H1 (cell line): Measurements from ENCODE around the gene UTS2B. TPM values are rescaled to one million over a fixed set of nuclear protein-coding genes. Genes with fewer than 3 reads are reported as not detected.

Experiments
- CTCF ChIA-PET: fragments of 300-600 bp; sonication (Branson Sonifier 250); formaldehyde crosslinking; loops from one replicate; lab custom pipeline; 2021; ENCODE audit not compliant: partially characterized antibody; lab: Charles Lee
- POLR2A ChIA-PET: fragments of 300-600 bp; sonication (Branson Sonifier 250); formaldehyde crosslinking; loops from one replicate; lab custom pipeline; 2021; ENCODE audit warnings: inconsistent platforms; ENCODE audit not compliant: partially characterized antibody; lab: Charles Lee
- DNase-seq, 2 experiments: peaks; one replicate each; pipeline versions ENCODE4 v3.0.0 to v3.0.0-alpha.2; 2010 to 2022; ENCODE audit warnings: low spot score in 2 of 2, low read depth in 1 of 2, mixed read lengths in 1 of 2
- FAIRE-seq: peaks from 2 replicates; lab custom pipeline; 2011; peaks lifted over from hg19 to GRCh38; lab: Jason Lieb, UNC
- H2AFZ ChIP-seq: 2 replicates; pipeline ENCODE4 v1.8.1; 2012; ENCODE audit warnings: low read length, inconsistent platforms
- H2AK5ac ChIP-seq: 2 replicates; pipeline ENCODE4 v1.6.1; 2013; ENCODE audit warnings: low read depth, low read length
- H2BK120ac ChIP-seq: replicated peaks from 2 replicates; pipeline ENCODE3; 2013; ENCODE audit warnings: low read depth, low read length, inconsistent platforms
- H2BK12ac ChIP-seq: 2 replicates; pipeline ENCODE4 v1.6.1; 2013; ENCODE audit warnings: low read depth, low read length
- H2BK15ac ChIP-seq: 2 replicates; pipeline ENCODE4 v1.6.1; 2013; ENCODE audit warnings: low read length
- H2BK20ac ChIP-seq: 2 replicates; pipeline ENCODE4 v1.6.1; 2013; ENCODE audit warnings: low read length
- H2BK5ac ChIP-seq: 2 replicates; pipeline ENCODE4 v1.6.1; 2013; ENCODE audit warnings: low read depth, low read length
- H3K14ac ChIP-seq: 2 replicates; pipeline ENCODE4 v1.6.1; 2013; ENCODE audit warnings: inconsistent platforms; ENCODE audit not compliant: insufficient read length
- H3K18ac ChIP-seq: 2 replicates; pipeline ENCODE4 v1.6.1; 2013; ENCODE audit warnings: low read length; ENCODE audit errors: extremely low read depth
- H3K23ac ChIP-seq: 2 replicates; pipeline ENCODE4 v1.6.1; 2013; ENCODE audit warnings: inconsistent platforms; ENCODE audit not compliant: insufficient read length
- H3K23me2 ChIP-seq: 2 replicates; pipeline ENCODE4 v1.6.1; 2013; ENCODE audit warnings: low read depth, low read length
- H3K27ac ChIP-seq: 2 replicates; pipeline ENCODE4 v1.6.1; 2011; ENCODE audit warnings: low read depth, low read length, inconsistent platforms
- H3K27me3 ChIP-seq, 4 experiments: replicated peaks in 1 of 4; 1 replicate in 1 of 4; 2 replicates in 3 of 4; pipeline versions ENCODE4 v1.6.1 to v1.8.1; 2011 to 2013; ENCODE audit warnings: low read length in 3 of 4, mild to moderate bottlenecking in 3 of 4, inconsistent platforms in 2 of 4, mixed read lengths in 2 of 4, moderate library complexity in 1 of 4; ENCODE audit not compliant: control insufficient read depth in 3 of 4, insufficient read depth in 3 of 4; ENCODE audit errors: extremely low read depth in 1 of 4
- H3K36me3 ChIP-seq, 4 experiments: 2 replicates each; pipeline versions ENCODE4 v1.6.1 to v1.8.1; 2011 to 2013; ENCODE audit warnings: mild to moderate bottlenecking in 4 of 4, low read length in 3 of 4, moderate library complexity in 2 of 4, control low read depth in 1 of 4, inconsistent platforms in 1 of 4; ENCODE audit not compliant: insufficient read depth in 4 of 4, control insufficient read depth in 2 of 4
- H3K4ac ChIP-seq: replicated peaks from 2 replicates; pipeline ENCODE3; 2013; ENCODE audit warnings: low read length, low read depth, mixed read lengths, inconsistent platforms; ENCODE audit not compliant: insufficient read length
- H3K4me1 ChIP-seq, 4 experiments: replicated peaks in 1 of 4; 1 replicate in 1 of 4; 2 replicates in 3 of 4; pipeline versions ENCODE4 v1.6.1 to v1.8.1; 2011 to 2013; ENCODE audit warnings: low read length in 3 of 4, inconsistent platforms in 2 of 4, mixed read lengths in 1 of 4; ENCODE audit not compliant: insufficient read depth in 4 of 4, control insufficient read depth in 3 of 4
- H3K4me2 ChIP-seq, 2 experiments: 2 replicates each; pipeline versions ENCODE4 v1.6.1 to v1.8.1; 2011 to 2013; ENCODE audit warnings: low read depth in 2 of 2, low read length in 2 of 2, control low read depth in 1 of 2, inconsistent platforms in 1 of 2, mild to moderate bottlenecking in 1 of 2; ENCODE audit not compliant: insufficient read depth in 1 of 2
- H3K4me3 ChIP-seq, 4 experiments: fragments of 200-600, 300-600 bp in 1 of 4; sonication (generic), shearing (Covaris generic), sonication (Bioruptor Twin) in 1 of 4; 2 replicates each; pipeline versions ENCODE4 v1.5.1 to v1.8.1; 2011 to 2016; ENCODE audit warnings: low read length in 4 of 4, low read depth in 3 of 4, control low read depth in 2 of 4, inconsistent platforms in 2 of 4, mild to moderate bottlenecking in 2 of 4, mixed read lengths in 1 of 4, moderate library complexity in 1 of 4; ENCODE audit not compliant: insufficient read depth in 2 of 4; ENCODE audit errors: extremely low read depth in 1 of 4
- H3K56ac ChIP-seq: replicated peaks from 2 replicates; pipeline ENCODE3; 2013; ENCODE audit warnings: low read depth, mild to moderate bottlenecking, mixed read lengths, low read length, inconsistent platforms; ENCODE audit not compliant: insufficient read length
- H3K79me1 ChIP-seq: 2 replicates; pipeline ENCODE4 v1.6.1; 2013; ENCODE audit warnings: low read depth, low read length, control low read depth
- H3K79me2 ChIP-seq, 2 experiments: 2 replicates each; pipeline versions ENCODE4 v1.6.1 to v1.8.1; 2012 to 2013; ENCODE audit warnings: low read length in 2 of 2, mild to moderate bottlenecking in 2 of 2, inconsistent platforms in 1 of 2; ENCODE audit not compliant: insufficient read depth in 2 of 2, control insufficient read depth in 1 of 2
- H3K9ac ChIP-seq, 4 experiments: replicated peaks in 1 of 4; 1 replicate in 1 of 4; 2 replicates in 3 of 4; pipeline versions ENCODE4 v1.6.1 to v1.8.1; 2011 to 2013; ENCODE audit warnings: low read depth in 3 of 4, low read length in 3 of 4, control low read depth in 2 of 4, mild to moderate bottlenecking in 2 of 4, moderate library complexity in 2 of 4, inconsistent platforms in 1 of 4; ENCODE audit errors: extremely low read depth in 1 of 4
- H3K9me3 ChIP-seq, 2 experiments: 2 replicates each; pipeline versions ENCODE4 v1.6.1 to v1.8.1; 2012 to 2013; ENCODE audit warnings: mild to moderate bottlenecking in 2 of 2, moderate library complexity in 2 of 2, control low read depth in 1 of 2, inconsistent platforms in 1 of 2, low read depth in 1 of 2, low read length in 1 of 2, mixed read lengths in 1 of 2; ENCODE audit not compliant: insufficient read depth in 2 of 2
- H4K20me1 ChIP-seq, 2 experiments: replicated peaks in 1 of 2; 2 replicates each; pipeline versions ENCODE3 to v1.8.1; 2011 to 2013; ENCODE audit warnings: inconsistent platforms in 2 of 2, low read length in 2 of 2, mild to moderate bottlenecking in 1 of 2; ENCODE audit not compliant: insufficient read depth in 2 of 2, control insufficient read depth in 1 of 2
- H4K5ac ChIP-seq: 2 replicates; pipeline ENCODE4 v1.6.1; 2013; ENCODE audit warnings: low read length, low read depth, mixed read lengths, inconsistent platforms; ENCODE audit not compliant: insufficient read length
- H4K8ac ChIP-seq: 2 replicates; pipeline ENCODE4 v1.8.0; 2013; ENCODE audit warnings: mild to moderate bottlenecking, moderate library complexity, low read length, inconsistent platforms; ENCODE audit not compliant: insufficient read depth; ENCODE audit errors: extremely low read depth
- H4K91ac ChIP-seq: replicated peaks from 2 replicates; pipeline ENCODE3; 2013; ENCODE audit warnings: low read length, mixed read lengths, inconsistent platforms; ENCODE audit not compliant: insufficient read length
- BRCA1 ChIP-seq: IDR thresholded peaks from 2 replicates; pipeline ENCODE4 v1.6.1; 2012; ENCODE audit warnings: low read depth, low read length, improper control_type of control experiment
- HDAC6 ChIP-seq: IDR thresholded peaks from one replicate; pipeline ENCODE4 v1.7.1; 2012; ENCODE audit warnings: low read depth, mild to moderate bottlenecking, inconsistent platforms, low read length, moderate library complexity
- KDM4A ChIP-seq: IDR thresholded peaks from one replicate; pipeline ENCODE4 v1.7.1; 2012; ENCODE audit warnings: low read depth, mild to moderate bottlenecking, moderate library complexity, low read length, inconsistent platforms; ENCODE audit not compliant: severe bottlenecking
- MAFK ChIP-seq: IDR thresholded peaks from 2 replicates; pipeline ENCODE4 v1.6.1; 2012; ENCODE audit warnings: low read depth, mild to moderate bottlenecking, improper control_type of control experiment, low read length
- PHF8 ChIP-seq: fragments of 200-600 bp; sonication (generic); conservative IDR thresholded peaks from 2 replicates; pipeline ENCODE4 v1.7.1; 2012; ENCODE audit warnings: low read depth, mild to moderate bottlenecking, inconsistent platforms, low read length, moderate library complexity
- SP2 ChIP-seq: IDR thresholded peaks from 2 replicates; pipeline ENCODE4 v1.6.1; 2012; ENCODE audit warnings: mild to moderate bottlenecking, low read length, inconsistent platforms
- WGBS, 2 experiments: shearing (Covaris generic) in 1 of 2; methylation state at CpG; one replicate each; pipeline versions ENCODE4 v1.1.6 to v1.1.7; 2013 to 2015; ENCODE audit warnings: low lambda C conversion rate in 2 of 2, mixed read lengths in 2 of 2, inconsistent platforms in 1 of 2, low coverage in 1 of 2, missing lambda C conversion rate in 1 of 2; ENCODE audit not compliant: insufficient replicate concordance in 2 of 2, insufficient coverage in 1 of 2, insufficient read length in 1 of 2; ENCODE audit errors: extremely low coverage in 1 of 2, missing lambda C conversion rate in 1 of 2; 5-methylcytosine and 5-hydroxymethylcytosine counted together
- polyA plus RNA-seq, 7 experiments: library from polyadenylated mRNA; depleted of rRNA in 3 of 7; stranded (reverse) in 5 of 7; unstranded in 2 of 7; fragments of >200 nt in 5 of 7; fragments of 200-250 nt in 2 of 7; gene quantifications; 1 replicate in 5 of 7; 2 replicates in 1 of 7; 4 replicates in 1 of 7; pipeline versions ENCODE4 v1.2.1 to v1.2.3, GENCODE V29; 2011 to 2013; ENCODE audit warnings: missing spikeins in 2 of 7, mixed read lengths in 2 of 7
- total RNA-seq: library from RNA; stranded (reverse); fragmentation: NEBNext Ultra II Directional; extraction: Animal tissue kit (Norgen Biotek cat#: 25700); gene quantifications from 2 replicates; pipeline ENCODE4 v1.2.1, GENCODE V29; 2021

The UTS2B gene
- total and polyA plus RNA-seq, 2 of the 8 experiments (the other 6 are each of a cell fraction or from before 2014, with no cell fraction given), result not detected

DNA sequence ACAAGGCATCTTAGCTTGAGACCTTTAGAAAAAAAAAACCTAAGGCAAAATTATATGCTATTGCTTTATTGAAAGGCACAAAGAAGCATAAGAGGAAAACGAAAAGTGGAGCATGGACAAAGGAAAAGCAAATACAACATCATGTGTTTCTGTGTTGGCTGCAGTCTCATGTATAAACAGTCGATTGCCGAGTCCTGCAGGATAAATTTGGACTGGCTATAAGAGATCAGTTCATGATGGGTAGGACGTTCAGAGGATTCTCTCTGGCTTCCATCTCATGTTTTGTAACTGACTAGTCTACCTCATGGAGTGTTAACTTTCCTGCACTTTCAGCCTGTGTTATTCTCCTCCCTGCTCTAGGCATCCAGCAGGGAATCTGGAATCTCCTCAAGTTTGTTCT lies 23.0 kb downstream of the UTS2B start:
- Histone ChIP-seq H3K9me3 (no peaks in the 10 kb centered on the region; a peak in 1 of 4 replicates), H3K18ac (no peak overlapping the region), H3K79me2 (no peaks in the 10 kb centered on the region), H3K23ac (no peak overlapping the region), H3K27ac (no peak overlapping the region), H4K5ac (no peak overlapping the region), H3K79me1 (no peaks in the 10 kb centered on the region), H2BK120ac (no peak overlapping the region), H4K20me1 (no peaks in the 10 kb centered on the region), H3K4me3 (no peak overlapping the region), H3K9ac (no peak overlapping the region), H3K4me2 (no peak overlapping the region), H2AFZ (no peak overlapping the region), H3K23me2 (no peaks in the 10 kb centered on the region), H3K4ac (no peak overlapping the region), H2BK20ac (no peak overlapping the region), H3K14ac (no peak overlapping the region), H3K36me3 (no peaks in the 10 kb centered on the region), H3K4me1 (peaks cover 0 to 2% (median under 1%) of the 10 kb centered on the region in 4 experiments; a peak in 2 of 7 replicates), H3K27me3 (no peaks in the 10 kb centered on the region), H3K56ac (no peak overlapping the region), H2BK12ac (no peak overlapping the region), H2BK5ac (no peak overlapping the region), H2AK5ac (no peak overlapping the region), H2BK15ac (no peak overlapping the region), H4K8ac (no peak overlapping the region), H4K91ac (no peak overlapping the region)
- DNase-seq, result no peak
- CTCF ChIA-PET, result no interaction called here
- POLR2A ChIA-PET, result no interaction called here
- WGBS, 2 experiments, result 85% methylated on average over 4 of the region's 4 CpGs; no CpG with 5 or more reads in 1 of the 2 experiments
- no peak for FAIRE-seq
- TF ChIP-seq BRCA1 (no peak), PHF8 (no peak), HDAC6 (no peak), MAFK (no peak), KDM4A (no peak), SP2 (no peak)
